NB4 (cell line): ENCODE results near the gene PTPN20.

ENCODE experiments used
- POLR2A ChIP-seq: IDR thresholded peaks from 2 replicates; pipeline ENCODE4 v1.6.1; 2011; ENCODE audit warnings: mild to moderate bottlenecking; ENCODE audit not compliant: insufficient read length; ENCODE audit errors: extremely low read depth
- TF ChIP-seq, protein P1 (sequence below): IDR thresholded peaks from one replicate; pipeline ENCODE4 v1.5.1; 2012; ENCODE audit warnings: low read depth, low read length

GRCh38 chr10:47035819-47036337 is 124.7 kb downstream of the PTPN20 start:
- TF ChIP-seq, protein P1, sequence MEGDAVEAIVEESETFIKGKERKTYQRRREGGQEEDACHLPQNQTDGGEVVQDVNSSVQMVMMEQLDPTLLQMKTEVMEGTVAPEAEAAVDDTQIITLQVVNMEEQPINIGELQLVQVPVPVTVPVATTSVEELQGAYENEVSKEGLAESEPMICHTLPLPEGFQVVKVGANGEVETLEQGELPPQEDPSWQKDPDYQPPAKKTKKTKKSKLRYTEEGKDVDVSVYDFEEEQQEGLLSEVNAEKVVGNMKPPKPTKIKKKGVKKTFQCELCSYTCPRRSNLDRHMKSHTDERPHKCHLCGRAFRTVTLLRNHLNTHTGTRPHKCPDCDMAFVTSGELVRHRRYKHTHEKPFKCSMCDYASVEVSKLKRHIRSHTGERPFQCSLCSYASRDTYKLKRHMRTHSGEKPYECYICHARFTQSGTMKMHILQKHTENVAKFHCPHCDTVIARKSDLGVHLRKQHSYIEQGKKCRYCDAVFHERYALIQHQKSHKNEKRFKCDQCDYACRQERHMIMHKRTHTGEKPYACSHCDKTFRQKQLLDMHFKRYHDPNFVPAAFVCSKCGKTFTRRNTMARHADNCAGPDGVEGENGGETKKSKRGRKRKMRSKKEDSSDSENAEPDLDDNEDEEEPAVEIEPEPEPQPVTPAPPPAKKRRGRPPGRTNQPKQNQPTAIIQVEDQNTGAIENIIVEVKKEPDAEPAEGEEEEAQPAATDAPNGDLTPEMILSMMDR = no peak
- TF ChIP-seq POLR2A = no peak
